Prostate gland (tissue), 2 donors: ENCODE measurements around the gene OPHN1.

Experiments
- CTCF ChIP-seq, 4 experiments: fragments of 200-600 bp in 2 of 4; fragments of 450-650 bp in 2 of 4; sonication (generic) in 2 of 4; IDR thresholded peaks; 1 replicate in 3 of 4; 2 replicates in 1 of 4; pipeline ENCODE4 v1.5.1; 2016 to 2019; ENCODE audit warnings: antibody characterized with exemption in 4 of 4, mild to moderate bottlenecking in 2 of 4, moderate library complexity in 2 of 4
- POLR2A ChIP-seq: fragments of 450-650 bp; IDR thresholded peaks from one replicate; pipeline ENCODE4 v1.6.1; 2016; ENCODE audit warnings: antibody characterized with exemption, mild to moderate bottlenecking

GRCh38 chrX:68403522-68403921, 29.8 kb downstream of the OPHN1 start:
- TF ChIP-seq CTCF (IDR thresholded peaks at IDR 0.05) (no peak), POLR2A (no peak)
